Suprapubic skin (tissue), 4 donors: ENCODE data around the gene FATE1. TPM values are rescaled to one million over a fixed set of nuclear protein-coding genes. Genes with fewer than 3 reads are reported as not detected.

Experiments
- DNase-seq, 2 donors: peaks; one replicate each; pipeline ENCODE4 v3.0.0-alpha.2; 2019; ENCODE audit warnings: low spot score in 2 of 2
- H3K27ac ChIP-seq: fragments of 200-600 bp; sonication (generic); one replicate; pipeline ENCODE4 v1.5.1; 2019
- H3K27me3 ChIP-seq: fragments of 200-600 bp; sonication (generic); one replicate; pipeline ENCODE4 v1.5.1; 2019
- H3K36me3 ChIP-seq: fragments of 200-600 bp; sonication (generic); one replicate; pipeline ENCODE4 v1.5.1; 2019
- H3K4me1 ChIP-seq: fragments of 200-600 bp; sonication (generic); one replicate; pipeline ENCODE4 v1.5.1; 2019
- H3K4me3 ChIP-seq: fragments of 200-600 bp; sonication (generic); one replicate; pipeline ENCODE4 v1.5.1; 2019; ENCODE audit warnings: mild to moderate bottlenecking
- H3K9me3 ChIP-seq: fragments of 200-600 bp; sonication (generic); one replicate; pipeline ENCODE4 v1.5.1; 2019
- CTCF ChIP-seq, 2 donors: fragments of 200-600 bp in 1 of 2; fragments of 450-650 bp in 1 of 2; sonication (generic) in 1 of 2; IDR thresholded peaks; one replicate each; pipeline ENCODE4 v1.5.1; 2016 to 2019; ENCODE audit warnings: antibody characterized with exemption in 2 of 2, mild to moderate bottlenecking in 1 of 2, moderate library complexity in 1 of 2
- EP300 ChIP-seq: sonication (generic); formaldehyde crosslinking; IDR thresholded peaks from one replicate; pipeline ENCODE4 v1.6.1; 2017; ENCODE audit warnings: antibody characterized with exemption
- POLR2A ChIP-seq, 2 donors: fragments of 450-650 bp; IDR thresholded peaks; one replicate each; pipeline ENCODE4 v1.6.1; 2017; ENCODE audit warnings: antibody characterized with exemption in 2 of 2, mild to moderate bottlenecking in 2 of 2, moderate library complexity in 2 of 2
- POLR2AphosphoS5 ChIP-seq, 3 donors: sonication (generic); formaldehyde crosslinking; IDR thresholded peaks; one replicate each; pipeline ENCODE4 v1.6.1; 2017; ENCODE audit warnings: antibody characterized with exemption in 3 of 3
- WGBS: methylation state at CpG from one replicate; pipeline ENCODE4 v1.1.5; 2018; 5-methylcytosine and 5-hydroxymethylcytosine counted together
- total RNA-seq, 4 donors: library from RNA; depleted of rRNA; stranded (reverse); fragments of >200 nt; gene quantifications; one replicate each; pipeline ENCODE4 v1.1.0, GENCODE V29; 2016

The FATE1 gene
- total RNA-seq, 4 donors from 2014 or later, result not detected

- Histone ChIP-seq H3K27me3 (no peaks in the 10 kb centered on the region), H3K4me3 (no peak overlapping the region), H3K36me3 (no peaks in the 10 kb centered on the region), H3K9me3 (no peaks in the 10 kb centered on the region), H3K4me1 (no peaks in the 10 kb centered on the region), H3K27ac (no peak overlapping the region)
- 83% methylated on average over 11 of the region's 11 CpGs for WGBS
- TF ChIP-seq POLR2AphosphoS5 (IDR thresholded peaks at IDR 0.05) (no peak), EP300 (no peak), CTCF (IDR thresholded peaks at IDR 0.05) (no peak), POLR2A (IDR thresholded peaks at IDR 0.05) (no peak)
- DNase-seq, result no peak
Measured at GRCh38 chrX:151759041-151759708, 43.3 kb downstream of the FATE1 start.

- H3K27ac ChIP-seq, result no peak overlapping the region
- H3K4me3 ChIP-seq, result no peak overlapping the region
- TF ChIP-seq EP300 (no peak), POLR2AphosphoS5 (IDR thresholded peaks at IDR 0.05) (no peak), CTCF (IDR thresholded peaks at IDR 0.05) (no peak), POLR2A (IDR thresholded peaks at IDR 0.05) (no peak)
- H3K4me1 ChIP-seq, result no peaks in the 10 kb centered on the region
- no peaks in the 10 kb centered on the region for H3K9me3 ChIP-seq
- H3K36me3 ChIP-seq, result no peaks in the 10 kb centered on the region
- DNase-seq, result no peak
- WGBS, result 56% methylated on average over 2 of the region's 2 CpGs
- H3K27me3 ChIP-seq, result no peaks in the 10 kb centered on the region
Measured at GRCh38 chrX:151762802-151763201, 47.0 kb downstream of the FATE1 start.

GRCh38 chrX:151763711-151764110 is 47.9 kb downstream of the FATE1 start:
- DNase-seq, result no peak
- TF ChIP-seq POLR2AphosphoS5 (IDR thresholded peaks at IDR 0.05), result no peak
- no peak for TF ChIP-seq CTCF (IDR thresholded peaks at IDR 0.05)
- no peak for TF ChIP-seq EP300
- TF ChIP-seq POLR2A (IDR thresholded peaks at IDR 0.05), result no peak
- Histone ChIP-seq H3K36me3 (no peaks in the 10 kb centered on the region), H3K27ac (no peak overlapping the region), H3K27me3 (no peaks in the 10 kb centered on the region), H3K9me3 (no peaks in the 10 kb centered on the region), H3K4me3 (no peak overlapping the region), H3K4me1 (no peaks in the 10 kb centered on the region)
- WGBS, result 94% methylated on average over 8 of the region's 8 CpGs

GRCh38 chrX:151765026-151765425 is 49.2 kb downstream of the FATE1 start:
- H3K27me3 ChIP-seq, result no peaks in the 10 kb centered on the region
- no peak for DNase-seq
- no peaks in the 10 kb centered on the region for H3K36me3 ChIP-seq
- H3K9me3 ChIP-seq, result no peaks in the 10 kb centered on the region
- 79% methylated on average over 2 of the region's 2 CpGs for WGBS
- no peaks in the 10 kb centered on the region for H3K4me1 ChIP-seq
- no peak for TF ChIP-seq CTCF (IDR thresholded peaks at IDR 0.05)
- no peak for TF ChIP-seq EP300
- no peak for TF ChIP-seq POLR2A (IDR thresholded peaks at IDR 0.05)
- no peak for TF ChIP-seq POLR2AphosphoS5 (IDR thresholded peaks at IDR 0.05)
- no peak overlapping the region for H3K4me3 ChIP-seq
- no peak overlapping the region for H3K27ac ChIP-seq

GRCh38 chrX:151771726-151772125 is 55.9 kb downstream of the FATE1 start:
- H3K27me3 ChIP-seq, result no peaks in the 10 kb centered on the region
- DNase-seq, result no peak
- no peak for TF ChIP-seq POLR2A (IDR thresholded peaks at IDR 0.05)
- no peak for TF ChIP-seq EP300
- no peak for TF ChIP-seq POLR2AphosphoS5 (IDR thresholded peaks at IDR 0.05)
- TF ChIP-seq CTCF (IDR thresholded peaks at IDR 0.05), result no peak
- no peaks in the 10 kb centered on the region for H3K9me3 ChIP-seq
- H3K27ac ChIP-seq, result no peak overlapping the region
- H3K36me3 ChIP-seq, result no peaks in the 10 kb centered on the region
- no peak overlapping the region for H3K4me3 ChIP-seq
- no peaks in the 10 kb centered on the region for H3K4me1 ChIP-seq
- 80% methylated on average over 3 of the region's 3 CpGs for WGBS

Other genes starting within 250 kb of the FATE1 start
- gene PASD1, start 152.4 kb upstream of the FATE1 start, total RNA-seq, result not detected
- 1 to 10 TPM in 2 of 4 donors, under 1 TPM in 2; 0.36 to 1.1 (median 1.0) TPM for gene PRRG3, start 20.6 kb upstream of the FATE1 start, total RNA-seq
- not detected for gene CNGA2, start 18.7 kb downstream of the FATE1 start, total RNA-seq
- gene MAGEA4, start 196.9 kb downstream of the FATE1 start, total RNA-seq, result not detected